HG03460 (cell line): Measurements from ENCODE around the gene PTGS2.

Source experiments
- ATAC-seq: cut with Tn5 transposase; IDR thresholded peaks from one replicate; pipeline ENCODE4 v1.9.1; 2021; ENCODE audit not compliant: unreplicated experiment

PTGS2 gene

GRCh38 chr1:186680245-186681061, at the start of gene PTGS2:
PTGS2 (minus strand) TSS chr1:186680423; CDS start chr1:186680290, 133 bp downstream.
- ATAC-seq = peak; percentile 90

- ATAC-seq = no peak
Observed at GRCh38 chr1:186722711-186723309, 42.6 kb upstream of the PTGS2 start.

GRCh38 chr1:186717286-186717685, 37.1 kb upstream of the PTGS2 start:
- ATAC-seq = no peak

GRCh38 chr1:186715887-186716809, 35.9 kb upstream of the PTGS2 start:
- no peak for ATAC-seq

GRCh38 chr1:186710696-186711095, 30.5 kb upstream of the PTGS2 start:
- ATAC-seq = no peak

GRCh38 chr1:186708694-186709097, 28.5 kb upstream of the PTGS2 start:
- no peak for ATAC-seq

GRCh38 chr1:186703209-186703766, 23.1 kb upstream of the PTGS2 start:
- no peak for ATAC-seq

GRCh38 chr1:186700722-186701121, 20.5 kb upstream of the PTGS2 start:
- no peak for ATAC-seq

- ATAC-seq = no peak
Observed at GRCh38 chr1:186699519-186699918, 19.3 kb upstream of the PTGS2 start.

- ATAC-seq = no peak
Observed at GRCh38 chr1:186689907-186690306, 9.7 kb upstream of the PTGS2 start.

GRCh38 chr1:186689376-186689775, 9.2 kb upstream of the PTGS2 start:
- ATAC-seq = no peak

- no peak for ATAC-seq
Observed at GRCh38 chr1:186683652-186684410, 3.6 kb upstream of the PTGS2 start.

GRCh38 chr1:186682736-186683135, 2.5 kb upstream of the PTGS2 start:
- no peak for ATAC-seq

- no peak for ATAC-seq
Observed at GRCh38 chr1:186681801-186682200, 1.6 kb upstream of the PTGS2 start.

- no peak for ATAC-seq
Observed at GRCh38 chr1:186681121-186681520, 898 bp upstream of the PTGS2 start.

GRCh38 chr1:186679924-186680244, 339 bp downstream of the PTGS2 start:
- ATAC-seq = no peak

- no peak for ATAC-seq
Observed at GRCh38 chr1:186678155-186678554, 2.1 kb downstream of the PTGS2 start.

GRCh38 chr1:186672596-186672995, 7.6 kb downstream of the PTGS2 start:
- no peak for ATAC-seq

GRCh38 chr1:186672131-186672530, 8.1 kb downstream of the PTGS2 start:
- no peak for ATAC-seq

GRCh38 chr1:186671136-186671825, 8.9 kb downstream of the PTGS2 start:
- no peak for ATAC-seq
